SKM-1 (cell line): Measurements from ENCODE around the gene PDE6A.

Experiments used
- DNase-seq: peaks from one replicate; lab custom pipeline; 2025; ENCODE audit not compliant: unreplicated experiment; lab: John Stamatoyannopoulos, UW

The PDE6A gene

GRCh38 chr5:149944666-149945065, at the start of gene PDE6A:
TSS of gene PDE6A (minus strand) at chr5:149944793. CDS start at chr5:149944673, 120 bp downstream.
- no peak for DNase-seq

- no peak for DNase-seq
Measured at GRCh38 chr5:149993471-149993870, 48.9 kb upstream of the PDE6A start.

GRCh38 chr5:149990518-149991376, 46.2 kb upstream of the PDE6A start:
- DNase-seq, result peak; percentile 59

DNA sequence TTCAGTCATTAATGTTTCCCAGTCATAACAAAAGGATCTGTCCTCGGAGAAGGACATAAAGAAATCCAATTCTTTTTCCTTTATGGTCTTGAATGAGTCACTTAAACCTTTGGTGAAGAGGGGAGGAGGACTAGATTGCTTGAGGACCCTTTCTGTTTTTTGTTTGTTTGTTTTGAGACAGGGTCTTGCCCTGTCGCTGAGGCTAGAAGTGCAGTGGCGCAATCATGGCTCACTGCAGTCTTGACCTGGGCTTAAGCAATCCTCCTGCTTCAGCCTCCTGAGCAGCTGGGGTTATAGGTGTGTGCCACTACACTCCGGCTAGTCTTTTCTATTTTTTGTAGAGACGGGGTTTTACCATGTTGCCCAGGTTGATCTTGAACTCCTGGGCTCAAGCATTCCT, 43.5 kb upstream of the PDE6A start:
- no peak for DNase-seq

- no peak for DNase-seq
Measured at GRCh38 chr5:149982505-149982904, 37.9 kb upstream of the PDE6A start.

GRCh38 chr5:149981206-149981605, 36.6 kb upstream of the PDE6A start:
- no peak for DNase-seq

DNA sequence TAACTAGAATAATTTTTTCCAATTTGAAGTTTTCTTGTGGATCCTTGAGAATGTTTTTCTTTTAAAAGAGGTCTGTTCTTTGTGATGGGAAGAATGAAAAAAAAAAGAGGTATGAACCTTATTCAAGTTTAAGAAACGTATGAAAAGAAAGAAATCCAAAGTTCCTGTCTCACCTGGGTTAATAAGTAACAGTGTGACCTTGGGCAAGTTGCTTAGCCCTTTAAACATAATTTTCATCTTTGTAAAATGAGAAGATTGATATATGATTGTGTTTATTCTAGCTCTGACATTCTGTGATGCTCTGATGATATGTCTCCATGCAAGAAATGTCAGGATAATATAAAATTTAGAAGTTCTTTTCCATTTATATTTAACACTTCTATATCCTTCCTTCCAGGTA, 35.3 kb upstream of the PDE6A start:
- no peak for DNase-seq

DNA sequence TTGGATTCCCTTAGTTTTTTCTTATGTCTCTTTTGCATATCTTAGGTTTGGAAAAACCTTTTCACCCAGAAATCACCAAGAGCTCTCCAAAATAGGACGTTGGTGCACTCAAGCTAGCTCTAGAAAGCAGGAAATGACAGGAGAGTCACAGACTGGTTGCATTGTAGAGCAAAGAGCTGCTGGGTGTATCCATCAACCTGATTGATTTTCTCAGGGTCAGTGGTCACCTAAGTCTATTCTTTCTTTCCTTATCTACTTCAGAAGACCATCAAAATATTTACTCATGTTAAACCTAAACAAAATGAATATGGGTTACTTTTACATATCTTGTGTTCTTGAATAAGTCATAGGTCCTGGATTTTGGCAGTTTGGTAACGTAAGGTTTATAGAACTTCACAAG, 30.8 kb upstream of the PDE6A start:
- no peak for DNase-seq

DNA sequence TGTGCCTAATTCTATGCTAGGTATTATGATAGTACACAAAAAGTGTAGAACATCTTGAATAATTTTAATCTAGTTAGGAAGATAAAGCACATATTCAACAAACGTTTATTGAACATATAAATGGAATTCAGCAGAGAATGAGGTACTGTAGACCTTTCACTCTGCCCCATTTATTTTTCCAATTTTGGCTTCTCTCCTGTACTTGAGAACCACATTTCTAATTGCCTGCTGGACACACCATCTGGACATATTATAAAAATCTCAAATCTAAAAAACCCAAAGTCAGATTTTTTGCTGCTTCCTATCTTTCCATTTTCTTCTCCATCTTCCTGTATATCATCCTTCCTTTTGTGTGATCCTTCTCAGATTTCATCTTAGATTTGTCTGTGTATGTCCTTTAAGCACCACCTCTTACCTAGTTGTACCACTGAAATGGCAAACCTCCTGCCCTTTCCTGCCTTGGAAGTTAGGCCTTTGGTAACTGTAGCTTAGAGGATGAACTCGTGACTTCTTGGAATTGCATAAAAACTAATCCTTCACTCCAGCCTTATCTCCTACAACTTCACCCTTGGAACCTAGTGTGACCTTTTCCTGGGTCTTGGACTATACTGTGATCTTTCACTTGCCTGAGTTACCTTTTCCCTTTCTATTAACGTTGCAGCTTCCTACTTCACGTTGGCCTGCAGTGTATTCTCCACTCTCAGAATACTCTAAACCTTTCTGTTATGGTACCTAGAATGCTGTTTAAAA, 24.8 kb upstream of the PDE6A start:
- DNase-seq, result no peak

- no peak for DNase-seq
Measured at GRCh38 chr5:149966946-149967345, 22.4 kb upstream of the PDE6A start.

DNA sequence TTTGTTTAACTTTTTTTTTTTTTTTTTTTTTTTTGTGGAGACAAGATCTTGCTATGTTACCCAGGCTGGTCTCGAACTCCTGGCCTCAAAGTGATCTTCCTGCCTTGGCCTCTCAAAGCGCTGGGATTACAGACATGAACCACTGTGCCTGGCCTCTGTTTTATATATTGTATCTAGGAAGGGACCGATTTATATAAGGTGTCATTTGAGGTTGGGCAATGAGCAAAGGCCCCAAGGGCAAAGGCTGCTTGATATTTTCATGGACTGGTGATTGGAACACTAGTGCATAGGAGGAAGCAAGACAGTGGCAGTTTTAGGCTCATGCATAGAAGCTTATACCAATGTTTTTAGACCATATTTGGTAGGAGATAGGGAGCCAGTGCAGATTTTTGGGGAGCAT, 19.1 kb upstream of the PDE6A start:
- no peak for DNase-seq

DNA sequence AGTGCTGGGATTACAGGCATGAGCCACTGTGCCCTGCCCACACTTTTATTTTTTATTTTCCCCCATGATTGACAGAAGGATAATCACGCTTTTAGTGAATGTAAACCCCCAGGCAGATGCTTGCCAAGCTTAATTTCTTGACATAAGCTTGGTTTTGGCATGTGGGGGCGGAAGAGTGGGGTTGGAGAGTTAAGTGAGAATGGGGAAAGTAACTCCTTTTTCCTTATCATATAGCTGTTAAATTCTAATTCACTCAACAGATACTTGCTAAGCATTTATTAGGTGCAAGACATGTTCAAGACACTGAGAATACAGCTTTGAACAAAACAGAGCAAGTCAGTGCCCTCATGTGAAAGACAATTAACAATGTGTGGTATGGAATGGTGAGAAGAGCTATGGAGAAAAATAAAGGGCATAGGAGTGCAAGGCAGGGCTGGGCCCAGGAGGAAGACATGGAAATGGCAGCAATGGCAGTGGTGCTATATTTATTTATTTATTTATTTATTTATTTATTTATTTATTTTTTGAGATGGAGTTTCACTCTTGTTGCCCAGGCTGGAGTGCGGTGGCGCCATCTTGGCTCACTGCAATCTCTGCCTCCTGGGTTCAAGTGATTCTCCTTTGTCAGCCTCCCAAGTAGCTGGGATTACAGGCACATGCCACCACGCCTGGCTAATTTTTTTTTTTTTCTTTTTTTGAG, 18.2 kb upstream of the PDE6A start:
- DNase-seq, result no peak

DNA sequence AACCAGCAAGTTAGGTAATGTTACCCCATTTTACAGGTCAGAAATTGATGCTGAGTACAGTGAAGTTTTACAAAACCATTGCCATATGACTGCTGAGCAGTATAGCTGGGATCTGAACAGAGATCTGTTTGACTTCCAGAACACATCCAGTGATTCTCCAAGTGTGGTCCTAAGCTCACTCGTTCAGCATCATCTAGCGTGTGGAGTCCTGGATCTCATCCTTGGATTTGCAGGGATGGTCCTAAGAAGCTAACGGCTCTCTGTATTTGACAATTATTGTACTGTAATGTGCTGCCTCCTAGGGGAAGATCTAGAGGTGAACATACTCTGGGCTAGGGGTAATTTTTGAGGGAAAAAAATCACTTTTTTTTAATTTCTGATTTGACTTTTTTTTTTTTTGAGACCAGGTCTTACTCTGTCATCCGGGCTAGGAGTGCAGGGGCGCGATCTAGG, 17.4 kb upstream of the PDE6A start:
- DNase-seq, result no peak

DNA sequence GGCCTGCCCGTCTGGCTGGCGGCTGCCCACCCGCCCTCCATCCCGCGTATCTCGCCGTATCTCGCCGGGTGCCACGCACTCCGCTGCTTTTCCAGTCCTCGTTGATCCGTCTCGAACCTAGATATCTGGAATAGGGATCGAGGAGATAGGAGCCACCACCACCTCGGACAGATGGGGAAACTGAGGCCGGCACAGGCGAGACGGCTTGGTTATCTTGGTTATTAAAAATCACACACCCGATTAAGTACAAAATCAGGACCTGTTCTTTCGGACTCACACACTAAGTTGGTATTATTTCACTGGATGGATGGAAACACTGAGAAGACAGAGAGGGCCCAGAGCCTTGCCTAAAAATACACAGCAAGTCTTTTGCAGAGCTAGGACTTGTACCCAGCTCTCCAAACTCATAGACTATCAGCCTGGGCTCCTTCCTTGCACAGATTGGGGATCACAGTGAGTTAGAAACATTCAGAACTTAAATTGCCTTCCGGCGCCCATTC, 16.6 kb upstream of the PDE6A start:
- DNase-seq, result no peak

DNA sequence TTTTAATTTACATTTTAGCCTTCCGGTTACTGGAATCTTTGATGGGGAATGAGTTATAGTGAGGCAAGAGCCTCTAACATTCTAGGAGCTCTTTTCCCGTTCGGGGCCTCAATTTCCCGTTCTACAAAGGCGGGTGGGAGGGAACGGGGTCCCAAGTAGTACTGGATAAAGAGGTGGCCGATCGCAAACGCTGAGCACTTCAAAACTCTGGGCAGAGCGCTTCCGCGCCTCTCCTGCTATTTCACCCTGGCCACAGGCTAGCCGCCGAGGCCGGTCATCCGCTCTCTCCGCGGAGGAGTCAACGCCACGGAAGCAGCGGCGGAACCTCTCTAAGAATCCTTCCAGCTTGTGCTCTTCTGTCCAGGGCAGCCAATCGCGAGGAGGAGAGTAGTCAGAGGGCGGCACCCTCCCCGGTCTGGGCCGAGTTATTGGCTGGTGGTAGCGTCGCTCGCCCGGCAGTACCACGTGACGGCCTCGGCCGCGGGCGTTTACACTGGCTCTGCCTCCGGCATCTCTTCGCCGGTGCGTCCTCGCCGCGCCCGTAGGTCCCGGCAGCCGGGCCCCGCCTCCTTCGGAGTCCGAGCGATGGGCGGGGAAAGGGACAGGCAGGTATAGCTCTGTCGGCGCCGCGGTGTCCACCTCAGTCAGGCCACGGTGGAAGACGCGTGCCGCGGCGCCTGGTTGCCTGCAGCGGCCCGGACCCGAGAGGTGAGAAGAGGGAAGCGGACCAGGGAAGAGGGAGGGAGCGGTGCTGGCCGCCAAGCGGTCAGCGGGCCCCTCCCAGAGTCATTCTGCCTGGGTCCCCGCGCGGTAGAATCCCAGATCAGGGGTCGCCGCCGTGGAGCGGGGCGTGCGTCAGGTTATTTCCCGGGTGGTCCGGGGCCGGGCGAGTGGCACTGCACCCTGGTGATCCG, 15.9 kb upstream of the PDE6A start, which contains the start of gene SLC26A2:
Gene SLC26A2 (plus strand): TSS at position 487 of the 914 bp plus-strand sequence. CDS start 16,895 bp downstream, outside the sequence.
- DNase-seq, result peak; percentile 98

DNA sequence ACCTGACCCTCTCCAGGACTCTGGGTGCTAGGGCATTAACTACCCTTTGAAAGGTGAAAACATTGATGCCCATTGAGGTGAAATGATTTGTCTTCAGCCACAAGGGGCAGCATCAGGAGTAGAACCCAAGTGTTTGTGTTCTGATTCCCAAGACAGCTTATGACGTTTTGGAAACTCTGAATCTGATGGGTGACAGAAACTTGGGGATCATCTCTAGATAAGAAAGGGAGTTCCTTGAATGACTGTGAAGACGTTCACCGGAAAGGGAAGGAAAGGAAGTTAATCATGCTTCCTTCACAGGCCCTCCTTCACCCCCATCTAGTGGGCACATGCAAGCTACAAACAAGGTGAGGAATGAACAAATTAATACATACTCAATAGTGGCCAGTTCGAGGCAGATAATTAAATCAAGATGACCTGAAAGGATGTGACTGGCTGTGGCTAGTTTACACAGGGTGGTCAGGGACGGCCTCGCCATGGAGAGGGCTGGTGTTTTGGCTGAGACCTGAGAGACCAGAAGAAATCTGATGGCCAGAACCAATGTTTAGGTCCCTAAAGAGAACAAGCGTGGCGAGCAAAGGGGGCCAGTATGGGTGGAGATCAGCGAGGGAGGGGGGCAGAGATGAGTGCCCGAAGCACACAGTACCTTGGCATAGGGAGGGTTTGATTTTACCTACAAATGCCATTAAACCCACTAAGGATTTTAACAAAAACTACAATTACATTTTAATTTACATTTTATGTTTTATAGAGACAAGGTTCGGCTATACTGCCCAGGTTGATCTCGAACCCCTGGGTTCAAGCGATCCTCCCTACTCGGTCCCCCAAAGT, 15.0 kb upstream of the PDE6A start:
- DNase-seq, result peak; percentile 33

DNA sequence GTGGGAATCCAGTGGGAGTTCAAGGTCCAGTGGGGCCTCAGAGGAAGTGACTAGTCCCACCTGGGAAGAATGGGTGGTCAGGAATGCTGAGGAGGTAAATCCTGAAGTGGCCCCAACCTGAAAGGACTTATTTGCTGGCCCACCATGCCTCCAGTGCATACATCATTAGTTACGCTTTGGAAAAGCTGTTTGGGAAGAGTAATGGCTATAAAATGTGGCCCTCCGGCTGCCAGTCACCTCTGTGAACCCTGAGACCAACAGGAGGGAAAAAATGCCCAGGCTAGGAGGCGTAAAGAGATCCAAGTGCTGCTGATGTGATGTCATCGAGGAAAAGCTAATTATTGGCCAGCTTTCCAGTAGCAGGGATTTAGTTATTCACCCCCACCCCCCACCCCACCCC, 13.3 kb upstream of the PDE6A start:
- no peak for DNase-seq

- no peak for DNase-seq
Measured at GRCh38 chr5:149956685-149957084, 12.1 kb upstream of the PDE6A start.

DNA sequence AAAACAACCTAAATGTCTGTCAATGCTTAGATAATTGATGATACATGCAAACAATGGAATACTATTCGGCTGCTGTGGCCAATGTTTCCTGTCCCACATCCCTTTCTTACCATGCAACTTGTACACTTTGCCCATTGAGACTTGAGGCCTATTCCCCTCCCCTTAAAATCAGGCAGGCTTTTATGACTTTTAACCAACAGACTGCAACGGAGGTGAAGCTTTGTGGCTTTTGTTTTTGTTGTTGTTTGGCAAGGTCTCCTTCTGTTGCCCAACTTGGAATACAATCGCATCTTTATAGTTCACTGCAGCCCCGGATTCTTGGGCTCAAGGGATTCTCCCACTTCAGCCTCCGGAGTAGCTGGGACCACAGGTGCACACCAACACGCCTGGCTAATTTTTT, 10.2 kb upstream of the PDE6A start:
- no peak for DNase-seq
